HG02571 (cell line): ENCODE data around the gene ASAP3.
"Not testable (repeated sequence)": the region's sequence is repeated elsewhere in the genome, so short reads cannot be mapped to it uniquely, and the experiment has no call there.

Experiments used
- ATAC-seq: cut with Tn5 transposase; IDR thresholded peaks from one replicate; pipeline ENCODE4 v1.9.1; 2021; ENCODE audit warnings: mild to moderate bottlenecking, moderate library complexity; ENCODE audit not compliant: unreplicated experiment

The ASAP3 gene

DNA sequence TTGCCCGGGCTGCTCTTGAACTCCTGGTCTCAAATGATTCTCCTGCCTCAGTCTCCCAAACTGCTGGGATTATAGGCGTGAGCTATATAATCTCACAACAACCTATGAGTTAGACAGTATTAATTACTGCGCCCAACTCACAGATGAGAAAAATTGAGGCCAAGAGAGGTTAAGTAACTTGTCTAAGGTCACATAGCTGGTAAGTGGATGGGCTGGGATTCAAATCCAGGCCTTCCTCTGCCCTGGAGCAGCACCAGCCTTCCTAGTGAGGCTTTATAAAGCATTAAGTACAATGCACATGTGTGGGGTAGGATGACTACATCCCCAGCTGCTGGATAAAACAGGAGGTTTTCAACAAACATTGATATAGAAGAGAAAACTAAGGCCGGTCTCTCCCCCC is 31.9 kb upstream of the ASAP3 start:
- ATAC-seq = no peak

DNA sequence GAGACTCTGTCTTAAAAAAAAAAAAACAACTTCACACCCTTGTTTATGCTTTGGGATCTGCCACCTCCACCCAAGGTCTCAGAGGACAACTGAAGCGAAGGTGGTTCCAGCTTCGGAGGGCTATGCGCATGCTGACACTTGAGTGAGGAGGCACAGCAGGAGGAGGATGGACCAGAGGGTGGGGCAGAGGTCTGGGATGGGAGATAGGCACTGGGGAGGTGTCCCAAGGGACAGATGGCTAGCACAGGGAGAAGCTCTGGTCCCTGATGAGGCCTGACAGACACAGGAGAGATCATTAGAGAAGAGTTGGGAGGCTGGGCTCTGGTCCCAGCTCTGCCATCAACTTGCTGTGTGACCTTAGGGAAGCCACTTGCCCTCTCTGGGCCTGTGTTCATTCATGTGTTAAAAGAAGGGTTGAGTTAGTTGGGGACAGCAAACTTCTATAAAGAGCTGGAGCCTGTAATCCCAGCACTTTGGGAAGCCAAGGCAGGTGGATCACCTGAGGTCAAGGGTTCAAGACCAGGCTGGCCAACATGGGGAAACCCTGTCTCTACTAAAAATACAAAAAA is 30.2 kb upstream of the ASAP3 start:
- no peak for ATAC-seq

DNA sequence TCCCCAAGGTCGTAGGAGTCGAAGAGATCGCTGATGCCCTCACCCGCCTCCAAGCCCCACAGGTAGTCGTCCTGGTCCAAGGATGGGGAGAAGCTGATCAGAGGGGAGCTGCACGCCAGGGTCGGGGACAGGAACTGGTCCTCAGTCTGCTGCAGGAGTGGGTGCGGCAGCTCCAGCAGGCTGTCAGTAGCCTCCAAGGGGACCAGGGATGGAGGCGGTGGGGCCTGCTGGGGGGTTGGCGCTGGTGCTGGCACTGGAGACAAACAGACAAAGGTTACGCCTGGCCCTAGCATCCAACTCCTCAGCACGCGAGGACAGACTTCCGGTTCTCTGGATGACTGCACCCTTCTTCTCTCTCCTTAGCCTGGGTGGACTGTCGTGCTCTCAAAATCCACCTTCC is 25.9 kb upstream of the ASAP3 start:
- ATAC-seq = no peak

DNA sequence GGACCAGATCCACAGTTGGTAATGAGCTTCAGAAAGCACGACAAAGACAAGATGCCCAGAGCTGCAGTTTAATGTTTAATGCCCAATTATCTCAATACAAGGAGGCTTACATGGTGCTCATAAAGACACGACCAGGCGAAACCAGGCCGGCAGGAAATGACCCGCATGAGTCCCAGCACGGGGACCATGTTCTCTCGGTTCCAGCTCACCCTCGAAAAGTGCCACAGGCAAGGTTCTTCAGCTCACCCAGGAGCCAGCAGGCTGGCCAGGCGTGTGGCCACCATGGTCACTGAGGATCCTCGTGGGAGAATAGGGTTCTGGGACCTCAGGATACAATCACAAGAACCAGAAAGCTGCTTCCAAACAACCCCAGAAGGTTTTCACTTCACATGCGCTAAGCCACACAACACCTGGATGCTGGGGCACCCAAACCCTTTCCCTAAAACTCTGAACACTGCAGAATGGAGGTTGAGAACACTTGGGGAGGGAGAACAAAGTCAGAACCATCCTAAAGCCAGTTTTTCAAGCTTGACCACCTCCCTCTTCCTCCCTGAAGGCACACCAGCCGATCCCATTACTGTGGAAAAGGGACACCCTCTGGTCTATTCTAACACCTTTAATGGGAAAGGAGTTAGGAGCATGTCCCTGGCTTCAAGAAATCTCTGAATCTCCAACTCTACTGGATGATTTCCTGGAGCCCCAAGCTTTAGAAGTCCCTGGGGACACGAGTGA is 22.6 kb upstream of the ASAP3 start:
- ATAC-seq = no peak

DNA sequence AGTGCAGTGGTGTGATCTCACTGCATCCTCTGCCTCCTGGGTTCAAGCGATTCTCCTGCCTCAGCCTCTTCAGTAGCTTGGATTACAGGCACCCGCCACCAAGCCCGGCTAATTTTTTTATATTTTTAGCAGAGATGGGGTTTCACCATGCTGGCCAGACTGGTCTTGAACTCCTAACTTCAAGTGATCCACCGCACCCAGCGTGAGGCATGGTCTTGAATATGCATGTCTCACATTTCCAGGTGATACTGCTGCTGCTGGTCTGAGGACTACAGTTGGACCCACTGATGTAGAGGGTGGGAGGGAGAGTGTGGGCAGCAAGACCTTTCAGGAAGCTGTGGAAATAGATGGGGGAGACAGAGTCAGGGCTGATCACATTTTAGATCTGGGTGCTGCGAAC is 21.9 kb upstream of the ASAP3 start:
- no peak for ATAC-seq

DNA sequence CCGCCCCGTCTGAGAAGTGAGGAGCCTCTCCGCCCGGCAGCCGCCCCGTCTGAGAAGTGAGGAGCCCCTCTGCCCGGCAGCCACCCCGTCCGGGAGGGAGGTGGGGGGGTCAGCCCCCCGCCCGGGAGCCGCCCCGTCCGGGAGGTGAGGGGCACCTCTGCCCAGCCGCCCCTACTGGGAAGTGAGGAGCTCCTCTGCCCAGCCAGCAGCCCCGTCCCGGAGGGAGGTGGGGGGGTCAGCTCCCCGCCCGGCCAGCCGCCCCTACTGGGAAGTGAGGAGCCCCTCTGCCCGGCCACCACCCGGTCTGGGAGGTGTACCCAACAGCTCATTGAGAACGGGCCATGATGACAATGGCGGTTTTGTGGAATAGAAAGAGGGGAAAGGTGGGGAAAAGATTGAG is 20.2 kb upstream of the ASAP3 start:
- not testable (repeated sequence) for ATAC-seq

DNA sequence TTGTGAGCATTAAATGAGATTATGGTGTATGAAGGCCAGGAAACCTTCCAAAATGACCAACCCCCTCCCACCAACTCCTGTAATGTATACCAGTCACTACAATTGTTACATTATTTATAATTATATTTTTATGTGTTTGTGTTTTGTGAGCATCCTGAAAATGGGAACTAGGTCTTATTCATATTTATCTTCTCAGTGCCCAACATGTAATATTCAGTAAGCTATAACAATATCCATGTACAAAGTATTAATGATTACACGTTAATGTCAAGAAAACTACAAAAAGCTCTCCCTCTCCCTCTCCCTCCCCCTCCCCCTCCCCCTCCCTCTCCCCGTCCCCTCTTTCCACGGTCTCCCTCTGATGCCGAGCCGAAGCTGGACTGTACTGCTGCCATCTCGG is 19.0 kb upstream of the ASAP3 start:
- no peak for ATAC-seq

DNA sequence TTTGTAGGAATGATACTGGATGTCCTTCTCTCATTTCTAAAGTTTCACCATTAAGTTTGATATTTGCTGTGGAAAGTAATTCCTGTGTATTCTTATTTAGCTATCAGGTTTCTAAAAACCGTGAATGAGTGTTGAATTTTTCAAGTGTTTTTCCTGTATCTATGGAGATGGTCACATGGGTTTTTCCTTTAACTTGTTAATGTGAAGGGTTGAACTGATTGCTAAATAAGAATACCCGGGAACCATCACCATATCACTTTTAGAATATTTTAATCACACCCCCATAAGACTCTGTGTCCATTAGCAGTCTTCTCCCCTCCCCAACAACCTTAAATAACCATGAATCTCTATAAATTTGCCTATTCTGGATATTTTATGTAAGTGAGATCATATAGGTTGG is 16.5 kb upstream of the ASAP3 start:
- no peak for ATAC-seq

DNA sequence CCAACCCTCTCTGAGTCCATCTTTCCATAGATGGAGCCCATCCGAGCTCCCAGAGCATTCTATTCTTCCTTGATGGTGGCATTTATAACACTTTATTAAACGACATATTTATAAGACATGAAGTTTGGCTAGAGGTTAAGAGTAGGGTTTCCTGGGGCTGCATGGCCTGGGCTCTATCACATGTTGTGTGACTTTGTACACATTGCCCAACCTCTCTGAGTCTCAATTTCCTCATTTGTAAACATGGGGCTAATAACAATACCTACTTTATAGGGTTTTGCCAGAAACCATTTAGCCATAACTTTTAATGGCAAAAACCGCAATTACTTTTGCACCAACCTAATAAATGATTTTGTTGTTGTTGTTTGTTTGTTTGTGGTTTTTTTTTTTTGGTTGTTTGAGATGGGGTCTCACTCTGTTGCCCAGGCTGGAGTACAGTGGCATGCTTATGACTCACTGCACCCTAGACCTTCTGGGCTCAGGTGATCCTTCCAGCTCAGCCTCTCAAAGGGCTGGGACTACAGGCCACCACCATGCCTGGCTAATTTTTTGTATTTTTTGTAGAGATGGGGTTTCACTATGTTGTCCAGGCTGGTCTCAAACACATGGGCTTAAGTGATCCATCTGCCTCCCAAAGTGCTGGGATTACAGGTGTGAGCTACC is 13.9 kb upstream of the ASAP3 start:
- no peak for ATAC-seq

DNA sequence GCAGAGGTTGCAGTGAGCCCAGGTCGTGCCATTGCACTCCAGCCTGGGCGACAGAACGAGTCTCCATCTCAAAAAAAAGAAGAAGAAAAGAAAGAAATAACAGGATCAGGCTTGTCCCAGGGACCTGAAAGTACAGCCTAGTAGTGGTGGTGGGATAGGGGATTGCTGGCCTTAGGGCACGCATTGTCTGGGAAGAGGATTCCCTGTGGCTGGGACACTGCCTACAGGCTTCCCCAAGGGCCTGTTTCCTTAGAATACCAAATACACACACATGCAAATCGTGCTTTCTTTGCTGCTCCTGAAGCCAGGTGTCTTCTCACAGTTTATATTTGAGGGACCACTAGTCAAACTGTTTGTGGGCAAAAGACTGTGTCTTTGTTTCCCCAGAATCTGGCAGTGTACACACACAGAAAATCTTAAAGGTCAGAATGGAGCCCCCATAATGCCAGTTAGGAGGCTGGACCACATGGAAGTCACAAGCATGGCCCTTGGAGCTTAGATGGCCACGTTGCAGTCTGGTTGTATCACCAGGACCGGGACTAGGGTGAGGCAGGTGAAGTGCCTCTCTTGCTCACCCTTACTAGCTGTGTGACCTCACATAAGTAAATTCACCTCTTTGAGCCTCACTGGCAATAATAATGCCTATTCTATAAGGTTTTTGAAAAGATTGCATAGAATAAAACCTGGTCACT is 12.7 kb upstream of the ASAP3 start:
- ATAC-seq = no peak

DNA sequence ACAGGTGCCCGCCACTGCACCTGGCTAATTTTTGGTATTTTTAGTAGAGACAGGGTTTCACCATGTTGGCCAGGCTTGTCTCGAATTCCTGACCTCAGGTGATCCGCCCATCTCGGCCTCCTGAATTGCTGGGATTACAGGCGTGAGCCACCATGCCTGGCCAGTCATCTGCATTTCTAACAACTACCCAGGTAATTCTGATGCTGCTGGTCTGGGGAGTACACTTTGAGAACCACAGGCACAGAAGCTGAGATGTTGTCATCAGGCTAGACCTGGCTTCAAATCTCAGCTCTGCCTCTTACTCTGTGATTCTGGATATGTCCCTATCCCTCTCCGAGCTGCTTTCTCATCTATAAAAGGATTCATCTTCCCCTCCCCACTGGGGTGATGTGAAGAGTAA is 10.9 kb upstream of the ASAP3 start:
- ATAC-seq = not testable (repeated sequence)

DNA sequence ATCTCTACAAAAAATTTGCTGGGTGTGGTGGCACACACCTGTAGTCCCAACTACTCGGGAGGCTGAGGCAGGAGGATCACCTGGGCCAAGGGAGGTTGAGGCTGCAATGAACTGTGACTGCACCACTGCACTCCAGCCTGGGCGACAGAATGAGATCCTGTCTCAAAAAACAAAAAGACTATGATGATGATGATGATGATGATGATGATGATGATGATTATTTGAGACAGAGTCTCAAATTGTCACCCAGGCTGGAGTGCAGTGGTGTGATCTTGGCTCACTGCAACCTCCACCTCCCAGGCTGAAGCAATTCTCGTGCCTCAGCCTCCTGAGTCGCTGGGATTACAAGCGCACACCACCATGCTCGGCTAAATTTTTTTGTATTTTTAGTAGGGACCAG is 8.8 kb upstream of the ASAP3 start:
- ATAC-seq = not testable (repeated sequence)

DNA sequence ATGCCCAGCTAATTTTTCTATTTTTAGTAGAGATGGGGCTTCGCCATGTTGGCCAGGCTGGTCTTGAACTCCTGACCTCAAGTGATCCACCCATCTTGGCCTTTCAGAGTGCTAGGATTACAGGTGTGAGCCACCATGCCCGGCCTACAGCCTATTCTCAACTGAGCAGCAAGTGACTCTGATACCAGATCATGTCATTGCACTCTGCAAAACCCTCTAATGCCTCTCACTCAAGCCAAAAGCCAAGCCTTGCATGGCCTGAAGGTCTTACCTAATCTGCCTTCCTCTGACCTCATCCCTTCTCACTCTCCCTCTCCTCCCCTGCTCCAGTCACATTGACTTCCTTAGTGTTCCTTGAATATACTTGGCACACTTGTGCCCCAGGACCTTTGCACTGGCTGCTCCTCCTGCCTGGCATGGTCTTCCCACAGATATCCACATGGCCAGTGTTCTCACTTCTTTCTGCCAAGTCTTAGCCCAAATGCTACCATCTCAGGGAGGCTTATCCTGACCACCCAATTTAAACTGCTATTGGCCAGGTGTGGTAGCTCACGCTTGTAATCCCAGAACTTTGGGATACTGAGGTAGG is 8.2 kb upstream of the ASAP3 start:
- no peak for ATAC-seq

DNA sequence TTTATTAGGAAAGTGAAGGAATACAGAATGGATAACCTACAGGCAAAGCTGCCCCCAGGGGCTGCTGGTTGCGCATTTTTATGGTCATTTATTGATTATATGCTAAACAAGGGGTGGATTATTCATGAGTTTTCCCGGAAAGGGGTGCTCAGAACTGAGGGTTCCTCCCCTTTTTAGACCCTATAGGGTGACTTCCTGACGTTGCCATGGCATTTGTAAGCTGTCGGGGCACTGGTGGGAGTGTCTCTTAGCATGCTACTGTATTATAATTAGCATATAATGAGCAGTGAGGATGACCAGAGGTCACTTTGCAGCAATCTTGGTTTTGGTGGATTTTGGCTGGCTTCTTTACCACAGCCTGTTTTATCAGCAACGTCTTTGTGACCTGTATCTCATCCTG is 5.9 kb upstream of the ASAP3 start:
- ATAC-seq = no peak

DNA sequence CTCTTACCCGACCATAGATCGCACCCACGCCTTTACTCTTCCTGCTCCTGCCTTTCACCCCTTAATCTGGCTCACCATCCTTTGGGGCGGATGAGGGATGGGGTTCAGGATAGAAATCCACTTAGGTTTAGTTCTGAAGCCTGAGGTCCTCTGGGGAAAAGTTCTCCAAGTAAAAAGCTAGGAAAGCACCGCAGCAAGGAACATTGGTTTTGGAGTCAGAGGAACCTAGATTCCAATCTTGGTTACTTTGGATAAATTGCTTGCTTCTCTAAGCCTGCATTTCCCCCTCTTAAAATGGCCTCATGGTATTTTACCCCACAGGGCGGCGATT is 988 bp upstream of the ASAP3 start:
- ATAC-seq = no peak

DNA sequence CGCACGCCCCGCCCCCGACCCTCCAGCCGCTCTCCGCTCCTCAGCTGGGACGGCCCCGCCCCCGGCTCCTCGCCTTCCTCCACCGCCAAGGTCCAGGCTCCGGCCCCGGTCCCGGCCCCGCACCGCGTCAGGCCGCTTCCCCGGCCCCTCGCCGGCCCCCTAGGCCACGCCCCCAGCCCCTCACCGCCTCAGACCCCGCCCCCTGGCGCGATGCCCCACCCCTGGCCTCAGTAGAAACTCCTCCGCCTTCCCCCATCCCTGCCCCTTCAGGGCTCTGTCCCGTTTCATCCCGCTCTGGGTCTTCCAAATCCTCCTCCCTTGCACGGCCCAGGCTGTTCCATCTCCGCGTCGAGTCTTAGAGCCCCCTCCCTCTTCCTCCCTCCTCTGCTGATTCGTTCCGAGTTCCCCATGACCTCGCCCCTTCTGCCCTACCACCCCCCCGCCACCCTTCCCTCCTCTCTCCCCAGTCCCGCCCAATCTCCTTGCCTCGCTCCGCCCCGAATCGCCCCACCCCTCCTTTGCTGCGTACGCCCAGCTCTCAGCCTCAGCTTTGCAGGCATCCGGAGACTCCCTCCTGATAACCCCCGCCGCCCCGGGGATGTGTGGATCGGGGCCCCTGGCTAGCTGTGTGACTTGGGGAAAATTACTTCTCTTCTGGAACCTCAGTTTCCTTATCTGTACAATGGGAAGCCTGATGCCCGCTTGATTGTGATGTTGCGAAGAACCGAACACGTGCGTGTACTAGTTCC is 448 bp upstream of the ASAP3 start:
- ATAC-seq = no peak

DNA sequence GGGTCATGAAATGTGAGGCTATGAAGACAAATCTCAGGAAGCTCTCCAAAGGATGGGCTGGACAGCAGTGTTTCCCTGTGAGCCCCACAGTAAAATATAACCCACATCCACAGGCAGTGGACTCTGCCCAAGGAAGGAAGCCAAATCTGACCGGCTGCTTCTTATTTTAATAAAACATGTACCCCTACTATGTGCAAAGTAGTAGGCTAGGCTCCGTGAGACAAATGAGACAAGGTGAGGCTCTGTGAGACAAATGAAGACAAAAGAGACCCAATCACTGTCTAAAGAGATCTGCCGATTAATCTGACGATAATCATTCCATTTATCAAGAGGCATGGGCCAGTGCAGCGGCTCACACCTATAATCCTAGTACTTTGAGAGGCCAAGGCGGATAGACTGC is 2.1 kb downstream of the ASAP3 start:
- ATAC-seq = no peak

DNA sequence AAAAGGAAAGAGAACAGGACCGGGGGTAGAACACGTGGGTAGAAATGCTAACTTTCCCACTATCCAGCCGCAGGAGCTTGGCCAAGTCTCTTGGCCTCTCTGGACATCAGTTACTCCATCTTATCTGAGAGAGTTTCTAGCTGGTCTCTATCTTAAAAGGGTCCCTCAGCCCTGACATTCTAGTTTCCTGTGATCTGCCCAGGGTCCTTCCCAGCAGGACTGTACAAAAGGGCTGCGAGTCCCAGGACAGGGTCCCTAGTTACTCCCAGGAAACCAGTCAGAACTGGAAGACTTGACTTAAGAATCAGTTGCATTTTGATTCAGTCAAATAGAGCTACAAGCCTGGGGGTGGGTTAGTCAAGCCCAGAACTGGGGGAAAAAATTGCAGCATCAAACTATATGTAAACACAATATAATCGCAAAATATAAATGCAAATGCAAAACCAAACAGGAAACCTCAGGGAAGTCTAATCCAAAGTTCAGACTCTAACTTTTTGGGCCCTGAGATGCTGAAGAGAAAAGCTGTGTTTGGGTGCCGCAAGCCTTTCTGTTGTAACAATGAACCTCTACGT is 2.9 kb downstream of the ASAP3 start:
- no peak for ATAC-seq

DNA sequence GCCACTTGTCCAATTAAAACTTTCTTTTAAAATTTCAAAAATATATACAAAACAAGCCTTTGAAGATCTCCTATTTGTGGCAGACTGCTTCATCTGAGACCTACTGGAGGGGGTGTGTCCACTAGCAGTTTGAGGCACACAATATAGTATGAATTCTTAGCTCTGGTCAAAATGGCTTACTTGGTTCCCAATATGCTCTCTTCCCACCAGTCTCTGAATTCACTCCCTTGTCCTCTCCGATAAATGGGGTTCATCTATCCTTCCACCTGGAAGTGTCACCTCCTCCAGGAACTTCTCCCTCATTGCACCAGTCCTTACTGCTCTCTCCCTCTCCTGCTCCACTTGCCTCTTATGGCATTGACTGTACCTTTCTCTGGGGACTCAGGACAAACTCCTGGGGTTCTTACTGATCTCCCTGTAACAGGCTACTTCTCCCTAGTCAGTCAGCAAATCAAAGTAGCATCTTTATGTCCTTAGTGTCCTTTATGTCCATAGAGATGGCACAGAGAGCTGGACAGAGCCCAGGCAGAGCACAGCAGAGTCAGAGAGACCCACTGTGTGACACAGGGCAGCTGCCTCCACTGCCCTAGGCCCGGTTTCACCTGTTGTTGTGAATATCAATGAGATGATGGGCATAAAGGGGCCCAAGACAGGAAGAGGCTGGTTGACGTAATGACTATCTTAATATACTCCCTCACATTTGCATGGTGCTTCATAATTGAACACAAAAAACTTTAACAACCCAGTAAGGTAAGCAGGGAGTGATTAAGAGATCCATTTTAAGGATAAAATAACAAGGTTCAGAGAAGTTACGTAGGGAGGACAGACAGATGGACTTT is 3.6 kb downstream of the ASAP3 start:
- ATAC-seq = no peak

DNA sequence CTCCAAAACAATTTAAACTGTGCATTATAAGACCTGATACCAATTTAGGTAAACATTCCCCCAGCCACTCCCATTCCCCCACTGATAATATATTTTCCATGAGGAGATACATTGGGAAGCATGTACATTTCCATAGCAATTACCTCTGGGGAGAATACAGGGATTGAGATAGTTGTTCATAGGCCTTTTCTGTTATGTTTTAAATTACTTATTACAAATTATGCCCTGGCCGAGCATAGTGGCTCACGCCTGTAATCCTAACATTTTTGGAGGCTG is 4.4 kb downstream of the ASAP3 start:
- ATAC-seq = no peak
